ENCODE measurements around the gene DIDO1.
A peak's percentile ranks its signal among the peaks of the same experiment; 100 is the strongest.

Gene DIDO1

GRCh38 chr20:62830821-62831220 lies 95.5 kb downstream of the DIDO1 start:
- peak overlapping the region; percentile 69; the same call in 1 of the 2 replicates for H3K27ac ChIP-seq

GRCh38 chr20:62830251-62830650 lies 96.1 kb downstream of the DIDO1 start:
- TF ChIP-seq, protein P1, sequence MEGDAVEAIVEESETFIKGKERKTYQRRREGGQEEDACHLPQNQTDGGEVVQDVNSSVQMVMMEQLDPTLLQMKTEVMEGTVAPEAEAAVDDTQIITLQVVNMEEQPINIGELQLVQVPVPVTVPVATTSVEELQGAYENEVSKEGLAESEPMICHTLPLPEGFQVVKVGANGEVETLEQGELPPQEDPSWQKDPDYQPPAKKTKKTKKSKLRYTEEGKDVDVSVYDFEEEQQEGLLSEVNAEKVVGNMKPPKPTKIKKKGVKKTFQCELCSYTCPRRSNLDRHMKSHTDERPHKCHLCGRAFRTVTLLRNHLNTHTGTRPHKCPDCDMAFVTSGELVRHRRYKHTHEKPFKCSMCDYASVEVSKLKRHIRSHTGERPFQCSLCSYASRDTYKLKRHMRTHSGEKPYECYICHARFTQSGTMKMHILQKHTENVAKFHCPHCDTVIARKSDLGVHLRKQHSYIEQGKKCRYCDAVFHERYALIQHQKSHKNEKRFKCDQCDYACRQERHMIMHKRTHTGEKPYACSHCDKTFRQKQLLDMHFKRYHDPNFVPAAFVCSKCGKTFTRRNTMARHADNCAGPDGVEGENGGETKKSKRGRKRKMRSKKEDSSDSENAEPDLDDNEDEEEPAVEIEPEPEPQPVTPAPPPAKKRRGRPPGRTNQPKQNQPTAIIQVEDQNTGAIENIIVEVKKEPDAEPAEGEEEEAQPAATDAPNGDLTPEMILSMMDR (conservative IDR thresholded peaks at IDR 0.05), result no peak
- no peak overlapping the region for H3K27ac ChIP-seq

More at GRCh38 chr20:62830821-62831220, 95.5 kb downstream of the DIDO1 start:
- TF ChIP-seq, protein P1 (conservative IDR thresholded peaks at IDR 0.05), result no peak

GRCh38 chr20:62829231-62830230 lies 96.8 kb downstream of the DIDO1 start:
- no peak overlapping the region for H3K27ac ChIP-seq
- TF ChIP-seq, protein P1 (conservative IDR thresholded peaks at IDR 0.05), result no peak

GRCh38 chr20:62828511-62829230 lies 97.6 kb downstream of the DIDO1 start:
- TF ChIP-seq, protein P1 (conservative IDR thresholded peaks at IDR 0.05), result no peak
- no peak overlapping the region for H3K27ac ChIP-seq

DNA sequence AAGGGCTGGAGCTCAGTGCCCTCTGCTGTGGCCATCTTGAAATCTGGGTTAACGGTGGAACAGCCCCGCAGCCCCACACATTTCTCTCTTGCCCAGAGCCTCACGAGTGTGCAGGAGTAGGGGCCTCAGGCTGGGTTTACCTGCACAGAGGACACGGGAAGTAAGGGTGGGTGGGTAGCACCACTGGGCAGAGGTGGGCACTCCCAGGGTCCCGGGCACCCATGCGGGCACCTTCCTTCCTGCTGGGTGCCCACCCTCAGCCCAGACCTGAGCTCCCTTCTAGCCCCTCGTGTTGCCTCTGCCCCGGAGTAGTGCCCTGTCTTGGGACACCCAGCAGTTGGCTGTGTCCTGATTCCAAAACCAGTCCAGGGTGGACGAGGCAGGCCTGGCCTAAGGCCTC lies 98.3 kb downstream of the DIDO1 start:
- TF ChIP-seq, protein P1 (conservative IDR thresholded peaks at IDR 0.05), result no peak
- H3K27ac ChIP-seq, result no peak overlapping the region
